Adrenal gland (tissue), 12 donors: ENCODE data around the gene ANKRD40CL. TPM values are rescaled to one million over a fixed set of nuclear protein-coding genes. Genes with fewer than 3 reads are reported as not detected.

Experiments used
- DNase-seq, 7 donors: peaks; one replicate each; pipeline ENCODE4 v3.0.0-alpha.2; 2019 to 2020
- H3K27ac ChIP-seq, 5 donors: fragments of 200-600 bp; sonication (generic) in 4 of 5; 1 replicate in 3 of 5; 2 replicates in 2 of 5; pipeline versions ENCODE4 v1.5.1 to v1.8.0; 2016 to 2020; ENCODE audit warnings: mild to moderate bottlenecking in 1 of 5
- H3K27me3 ChIP-seq: fragments of 200-600 bp; 2 replicates; pipeline ENCODE4 v1.8.0; 2021
- H3K36me3 ChIP-seq, 2 donors: fragments of 200-600 bp; replicated peaks in 1 of 2; 1 replicate in 1 of 2; 2 replicates in 1 of 2; pipeline versions ENCODE4 v1.5.1 to v1.8.0; 2018 to 2022
- H3K4me1 ChIP-seq, 2 donors: fragments of 200-600 bp; replicated peaks in 1 of 2; 1 replicate in 1 of 2; 2 replicates in 1 of 2; pipeline versions ENCODE4 v1.5.1 to v1.8.0; 2018 to 2021
- H3K4me3 ChIP-seq, 4 donors: fragments of 200-600 bp; sonication (generic) in 3 of 4; one replicate each; pipeline ENCODE4 v1.5.1; 2016 to 2018
- H3K9me3 ChIP-seq, 3 donors: fragments of 200-600 bp; sonication (generic) in 1 of 3; replicated peaks in 1 of 3; 1 replicate in 2 of 3; 2 replicates in 1 of 3; pipeline versions ENCODE4 v1.5.1 to v1.8.0; 2016 to 2021
- POLR2A ChIP-seq, 2 donors: fragments of 450-650 bp; IDR thresholded peaks; one replicate each; pipeline ENCODE4 v1.6.1; 2017; ENCODE audit warnings: antibody characterized with exemption in 2 of 2, mild to moderate bottlenecking in 2 of 2, moderate library complexity in 1 of 2
- WGBS, 4 donors: extraction: QIAGEN DNeasy Blood & Tissue Kit in 2 of 4; methylation state at CpG; one replicate each; pipeline versions ENCODE4 v1.1.5 to v1.1.7; 2013 to 2017; 5-methylcytosine and 5-hydroxymethylcytosine counted together
- intact Hi-C, 2 donors: fragments of 100-400 bp; cut with DNase I; formaldehyde crosslinking; loops; one replicate each; pipeline versions ENCODE4 v1.14.1 to v1.15.0; 2022 to 2023
- polyA plus RNA-seq, 3 donors: library from polyadenylated mRNA; stranded (reverse); fragments of 200-250 nt in 2 of 3; fragments of 350-450 nt in 1 of 3; fragmentation: Illumina TruSeq in 1 of 3; extraction: RNeasy Lipid Tissue Mini Kit (QIAGEN cat#74804) in 1 of 3; gene quantifications; one replicate each; pipeline ENCODE4 v1.2.3, GENCODE V29; 2013 to 2014
- total RNA-seq, 9 donors: library from RNA; depleted of rRNA in 4 of 9; stranded (reverse); fragments of >200 nt in 4 of 9; fragments of 120-200 nt in 1 of 9; fragmentation: NEBNext Ultra II Directional in 1 of 9; extraction: Animal tissue kit (Norgen Biotek cat#: 25700) in 1 of 9; gene quantifications; one replicate each; pipeline versions ENCODE4 v1.1.0 to v1.2.4, GENCODE V29; 2013 to 2023
- TF ChIP-seq, protein P1 (sequence below), 6 experiments: fragments of 450-650 bp in 4 of 6; fragments of 200-600 bp in 2 of 6; sonication (generic) in 1 of 6; IDR thresholded peaks; 1 replicate in 5 of 6; 2 replicates in 1 of 6; pipeline versions ENCODE4 v1.5.1 to v1.8.0; 2016 to 2021; ENCODE audit warnings: antibody characterized with exemption in 6 of 6, mild to moderate bottlenecking in 2 of 6, moderate library complexity in 1 of 6
- donor health status: healthy with polysubstance abuse.
- donor health status: Bipolar disorder and iron deficiency.
- donor health status: DM: yes; HTN: yes; CAD: no.
- donor health status: DM: no; HTN: no; CAD: no.
- donor health status: DM: no; HTN: no; CAD: no.
- donor health status: DM: yes; HTN: yes; CAD: no.

ANKRD40CL gene
- total and polyA plus RNA-seq, 12 donors: not detected

DNA sequence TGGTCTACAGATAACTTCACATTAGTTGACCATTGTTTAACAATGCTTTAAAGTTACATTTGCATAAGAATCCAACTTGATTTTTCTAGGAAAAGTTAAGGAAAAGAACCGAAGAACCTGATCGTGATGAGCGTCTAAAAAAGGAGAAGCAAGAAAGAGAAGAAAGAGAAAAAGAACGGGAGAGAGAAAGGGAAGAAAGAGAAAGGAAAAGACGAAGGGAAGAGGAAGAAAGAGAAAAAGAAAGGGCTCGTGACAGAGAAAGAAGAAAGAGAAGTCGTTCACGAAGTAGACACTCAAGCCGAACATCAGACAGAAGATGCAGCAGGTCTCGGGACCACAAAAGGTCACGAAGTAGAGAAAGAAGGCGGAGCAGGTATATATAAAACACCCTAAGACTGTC, 21.7 kb downstream of the ANKRD40CL start:
- DNase-seq: no peak
- TF ChIP-seq POLR2A (IDR thresholded peaks at IDR 0.05): no peak
- TF ChIP-seq, protein P1, sequence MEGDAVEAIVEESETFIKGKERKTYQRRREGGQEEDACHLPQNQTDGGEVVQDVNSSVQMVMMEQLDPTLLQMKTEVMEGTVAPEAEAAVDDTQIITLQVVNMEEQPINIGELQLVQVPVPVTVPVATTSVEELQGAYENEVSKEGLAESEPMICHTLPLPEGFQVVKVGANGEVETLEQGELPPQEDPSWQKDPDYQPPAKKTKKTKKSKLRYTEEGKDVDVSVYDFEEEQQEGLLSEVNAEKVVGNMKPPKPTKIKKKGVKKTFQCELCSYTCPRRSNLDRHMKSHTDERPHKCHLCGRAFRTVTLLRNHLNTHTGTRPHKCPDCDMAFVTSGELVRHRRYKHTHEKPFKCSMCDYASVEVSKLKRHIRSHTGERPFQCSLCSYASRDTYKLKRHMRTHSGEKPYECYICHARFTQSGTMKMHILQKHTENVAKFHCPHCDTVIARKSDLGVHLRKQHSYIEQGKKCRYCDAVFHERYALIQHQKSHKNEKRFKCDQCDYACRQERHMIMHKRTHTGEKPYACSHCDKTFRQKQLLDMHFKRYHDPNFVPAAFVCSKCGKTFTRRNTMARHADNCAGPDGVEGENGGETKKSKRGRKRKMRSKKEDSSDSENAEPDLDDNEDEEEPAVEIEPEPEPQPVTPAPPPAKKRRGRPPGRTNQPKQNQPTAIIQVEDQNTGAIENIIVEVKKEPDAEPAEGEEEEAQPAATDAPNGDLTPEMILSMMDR (IDR thresholded peaks at IDR 0.05): no peak
- Histone ChIP-seq H3K4me1 (no peaks in the 10 kb centered on the region), H3K27me3 (no peaks in the 10 kb centered on the region), H3K4me3 (no peak overlapping the region), H3K9me3 (no peaks in the 10 kb centered on the region), H3K36me3 (peaks cover 0 to 100% of the 10 kb centered on the region in 2 donors), H3K27ac (no peak overlapping the region)
- intact Hi-C loops: no loop called here
- 86 to 91% (median 88%) methylated on average over 12 of the region's 12 CpGs for WGBS, 4 donors

- Histone ChIP-seq H3K36me3 (peaks cover 0 to 63% of the 10 kb centered on the region in 2 donors), H3K27ac (no peak overlapping the region), H3K4me3 (no peak overlapping the region), H3K9me3 (no peaks in the 10 kb centered on the region), H3K4me1 (peaks cover 0 to 8% of the 10 kb centered on the region in 2 donors), H3K27me3 (no peaks in the 10 kb centered on the region)
- no peak for DNase-seq
- WGBS, 4 donors: 0 to 86% (median 53%) methylated on average over 2 of the region's 2 CpGs
- TF ChIP-seq, protein P1 (IDR thresholded peaks at IDR 0.05): no peak
- no peak for TF ChIP-seq POLR2A (IDR thresholded peaks at IDR 0.05)
- intact Hi-C loops: no loop called here
These were observed 28.2 kb downstream of the ANKRD40CL start for GRCh38 chr17:50739098-50739497.

DNA sequence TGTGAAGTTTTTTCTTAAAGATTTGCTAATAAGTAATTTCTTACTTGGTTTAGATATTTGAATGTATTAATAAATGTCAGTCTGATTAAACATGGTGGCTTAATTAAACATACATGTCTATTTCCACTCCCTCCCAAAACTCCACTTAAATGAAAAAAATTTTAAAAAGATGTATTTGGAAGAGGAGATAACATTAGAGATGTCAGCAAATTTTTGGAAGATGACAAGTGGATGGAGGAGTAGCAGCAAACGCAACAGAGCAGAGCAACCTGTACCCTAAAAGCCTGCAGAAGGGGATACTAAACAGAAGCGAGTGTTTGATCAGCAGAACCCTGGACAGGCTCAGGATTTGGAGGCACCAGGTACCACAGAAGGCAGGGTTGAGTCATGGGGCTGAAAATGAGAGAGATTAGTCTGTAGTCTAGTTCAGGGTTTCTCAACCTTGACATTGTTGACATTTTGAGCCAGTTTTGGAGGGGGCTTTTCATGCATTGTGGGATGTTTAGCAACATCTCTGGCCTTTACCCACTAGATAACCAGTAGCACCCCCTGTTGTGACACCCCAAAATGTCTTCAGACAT, 30.1 kb downstream of the ANKRD40CL start:
- 78 to 85% (median 81%) methylated on average over 2 of the region's 2 CpGs for WGBS, 4 donors
- TF ChIP-seq, protein P1 (IDR thresholded peaks at IDR 0.05): no peak
- no peak for TF ChIP-seq POLR2A (IDR thresholded peaks at IDR 0.05)
- Histone ChIP-seq H3K9me3 (no peaks in the 10 kb centered on the region), H3K27me3 (no peaks in the 10 kb centered on the region), H3K27ac (no peak overlapping the region), H3K4me1 (peaks cover 0 to 8% of the 10 kb centered on the region in 2 donors), H3K36me3 (peaks cover 0 to 45% of the 10 kb centered on the region in 2 donors), H3K4me3 (no peak overlapping the region)
- intact Hi-C loops: no loop called here
- no peak for DNase-seq

GRCh38 chr17:50735287-50735686, 32.0 kb downstream of the ANKRD40CL start:
- Histone ChIP-seq H3K27me3 (no peaks in the 10 kb centered on the region), H3K27ac (no peak overlapping the region), H3K4me1 (peaks cover 0 to 23% of the 10 kb centered on the region in 2 donors), H3K36me3 (peaks cover 0 to 25% of the 10 kb centered on the region in 2 donors), H3K9me3 (no peaks in the 10 kb centered on the region), H3K4me3 (no peak overlapping the region)
- 76 to 92% (median 85%) methylated on average over 3 of the region's 3 CpGs for WGBS, 4 donors
- DNase-seq: no peak
- intact Hi-C loops: no loop called here
- TF ChIP-seq, protein P1 (IDR thresholded peaks at IDR 0.05): no peak
- TF ChIP-seq POLR2A (IDR thresholded peaks at IDR 0.05): no peak
